ENCODE data around the gene ATG14.
"Not testable (repeated sequence)": the region's sequence is repeated elsewhere in the genome, so short reads cannot be mapped to it uniquely, and the experiment has no call there.

Gene ATG14

DNA sequence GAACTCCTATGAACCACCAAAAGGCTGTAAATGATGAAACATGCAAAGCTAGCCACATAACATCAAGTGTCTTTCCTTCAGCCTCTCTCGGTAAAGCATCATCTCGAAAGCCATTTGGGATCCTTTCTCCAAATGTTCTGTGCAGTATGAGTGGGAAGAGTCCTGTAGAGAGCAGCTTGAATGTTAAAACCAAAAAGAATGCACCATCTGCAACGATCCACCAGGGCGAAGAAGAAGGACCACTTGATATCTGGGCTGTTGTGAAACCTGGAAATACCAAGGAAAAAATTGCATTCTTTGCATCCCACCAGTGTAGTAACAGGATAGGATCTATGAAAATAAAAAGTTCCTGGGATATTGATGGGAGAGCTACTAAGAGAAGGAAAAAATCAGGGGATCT is 61.2 kb downstream of the ATG14 start:
- no peak for DNase-seq (ENCODE audit: low spot score)

DNA sequence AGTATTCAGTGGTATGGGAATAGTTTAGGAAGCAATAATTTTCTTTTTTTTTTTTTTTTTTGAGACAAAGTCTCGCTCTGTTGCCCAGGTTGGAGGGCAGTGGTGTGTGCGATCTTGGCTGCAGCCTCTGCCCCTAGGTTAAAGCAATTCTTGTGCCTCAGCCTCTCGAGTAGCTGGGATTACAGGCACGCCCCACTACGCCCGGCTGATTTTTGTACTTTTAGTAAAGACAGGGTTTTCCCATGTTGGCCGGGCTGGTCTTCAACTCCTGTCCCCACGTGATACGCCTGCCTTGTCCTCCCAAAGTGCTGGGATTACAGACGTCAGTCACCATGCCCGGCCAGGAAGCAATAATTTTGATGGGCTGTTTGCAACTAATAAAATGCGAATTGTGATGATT is 62.1 kb downstream of the ATG14 start:
- DNase-seq (ENCODE audit: low spot score), result no peak

DNA sequence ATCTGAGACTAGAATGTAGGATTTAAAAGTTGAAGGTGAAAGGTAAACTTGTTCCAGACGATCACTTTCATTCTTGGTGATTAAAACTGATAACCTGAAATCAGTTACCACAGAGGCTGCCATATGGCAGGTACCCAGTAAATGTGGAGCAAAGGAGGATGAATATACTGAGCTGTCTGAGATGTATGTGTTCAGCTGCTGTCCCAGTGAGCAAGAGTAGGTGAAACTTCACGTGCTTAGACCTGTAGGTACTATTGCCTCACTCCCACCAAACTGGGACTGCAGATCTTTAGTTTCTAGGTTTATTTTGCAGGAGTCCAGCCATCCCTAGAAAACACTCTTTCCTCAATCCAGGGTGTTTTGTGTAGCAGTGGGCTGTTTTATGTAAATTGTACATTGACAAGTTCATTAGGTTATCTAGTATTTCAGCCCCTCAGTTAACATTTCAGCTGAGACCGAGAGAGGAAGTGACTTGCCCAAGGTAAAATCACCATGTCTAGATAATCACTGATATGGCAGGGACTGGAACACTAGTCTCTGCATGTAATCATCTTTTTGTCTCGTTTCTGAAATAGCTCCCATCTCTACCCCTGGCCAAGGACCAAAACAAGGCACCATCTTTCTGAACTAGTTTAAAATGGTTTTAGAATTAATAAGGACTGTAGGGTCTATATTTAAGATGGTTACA is 62.7 kb downstream of the ATG14 start:
- no peak for DNase-seq (ENCODE audit: low spot score)

DNA sequence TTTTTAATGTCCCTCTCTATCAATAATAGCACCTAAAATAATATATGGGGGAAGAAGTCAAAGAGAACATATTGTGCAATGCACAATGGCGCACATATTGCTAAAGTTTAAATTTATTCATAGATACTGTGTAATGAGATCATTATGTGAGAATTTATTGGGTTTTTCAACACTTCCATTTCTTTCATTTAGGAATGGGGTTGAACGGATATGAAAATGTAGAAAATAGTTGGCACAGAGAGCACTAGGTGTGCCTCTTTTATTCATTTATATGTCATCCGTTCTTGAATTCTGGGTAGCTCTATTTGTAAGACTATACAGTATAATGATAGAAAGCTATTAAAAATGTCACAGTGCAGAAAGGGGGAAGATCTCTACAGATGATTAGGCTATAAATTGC is 63.9 kb downstream of the ATG14 start:
- no peak for DNase-seq (ENCODE audit: low spot score)

DNA sequence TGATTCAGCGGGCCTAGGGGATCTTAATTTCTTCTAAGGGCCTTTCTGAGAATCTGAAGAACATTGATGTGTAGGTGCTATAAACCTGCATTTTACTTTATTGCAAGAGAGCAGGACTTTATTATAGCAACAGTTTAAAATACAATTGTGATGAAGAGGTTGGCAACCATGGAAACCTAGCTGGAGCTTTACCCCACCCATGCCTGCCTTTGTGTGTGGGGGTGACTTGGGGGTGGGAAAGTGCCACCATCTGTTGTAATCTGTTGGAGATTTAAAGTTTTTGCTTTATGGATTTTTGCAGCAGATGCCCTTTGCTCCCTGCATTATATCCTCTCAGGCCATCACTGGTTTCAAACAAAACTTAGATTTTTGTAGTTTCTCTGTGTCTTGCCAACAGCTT is 64.6 kb downstream of the ATG14 start:
- no peak for DNase-seq (ENCODE audit: low spot score)

DNA sequence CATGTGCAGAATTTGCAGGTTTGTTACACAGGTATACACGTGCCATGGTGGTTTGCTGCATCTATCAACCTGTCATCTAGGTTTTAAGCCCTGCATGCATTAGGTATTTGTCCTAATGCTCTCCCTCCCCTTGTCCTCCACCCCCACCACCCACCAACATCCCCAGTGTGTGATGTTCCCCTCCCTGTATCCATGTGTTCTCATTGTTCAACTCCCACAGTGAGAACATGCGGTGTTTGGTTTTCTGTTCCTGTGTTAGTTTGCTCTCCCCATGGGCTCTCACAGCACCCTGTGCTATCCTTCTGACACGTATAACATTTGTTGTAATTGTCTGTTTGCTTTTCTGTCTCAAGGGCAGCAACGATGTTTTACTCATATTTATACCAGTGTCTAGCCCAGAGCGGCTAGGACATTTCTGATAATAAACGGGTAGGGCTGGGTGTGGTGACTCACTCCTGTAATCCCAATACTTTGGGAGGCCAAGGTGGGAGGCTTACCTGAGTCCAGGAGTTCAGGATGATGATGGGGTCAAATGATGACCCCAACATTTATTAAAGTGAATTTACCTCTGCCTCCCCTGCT is 67.0 kb downstream of the ATG14 start:
- DNase-seq (ENCODE audit: low spot score), result not testable (repeated sequence)

DNA sequence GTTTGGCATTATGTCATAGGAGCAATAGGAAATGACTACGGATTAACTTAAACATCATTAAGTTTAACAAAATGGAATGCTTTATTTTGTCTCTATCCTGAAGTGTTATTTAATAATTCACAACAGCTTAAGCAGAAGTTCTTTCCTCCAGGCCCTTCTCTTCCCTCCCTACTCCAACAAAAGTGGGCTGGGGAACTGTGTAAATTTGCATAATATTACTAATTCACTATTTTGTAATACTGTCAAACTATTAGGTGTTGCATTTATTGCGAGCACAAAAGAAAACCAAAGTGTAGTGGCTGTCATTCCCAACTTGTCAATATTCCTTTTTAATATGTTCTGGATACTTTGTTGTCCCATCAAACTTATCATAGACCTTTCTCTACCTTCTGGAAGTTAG is 69.8 kb downstream of the ATG14 start:
- DNase-seq (ENCODE audit: low spot score), result no peak

DNA sequence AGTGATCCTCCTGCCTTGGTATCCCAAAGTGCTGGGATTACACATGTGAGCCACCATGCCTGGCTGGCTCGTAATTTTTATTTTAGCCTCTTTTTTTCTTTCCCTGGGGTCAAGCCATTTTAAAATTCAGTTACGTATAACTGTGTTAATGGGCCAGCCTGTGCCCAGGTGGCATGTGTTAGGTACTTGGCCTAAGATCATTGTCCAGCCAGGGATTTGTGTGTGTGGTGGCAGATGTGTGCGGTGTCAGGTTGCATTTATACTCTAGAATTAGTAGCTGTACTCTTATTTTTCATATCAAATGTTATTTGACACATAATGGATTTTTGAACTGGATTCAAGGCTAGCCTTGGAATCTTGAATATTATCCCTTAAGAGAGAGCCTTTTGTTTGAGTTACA is 71.1 kb downstream of the ATG14 start:
- no peak for DNase-seq (ENCODE audit: low spot score)

DNA sequence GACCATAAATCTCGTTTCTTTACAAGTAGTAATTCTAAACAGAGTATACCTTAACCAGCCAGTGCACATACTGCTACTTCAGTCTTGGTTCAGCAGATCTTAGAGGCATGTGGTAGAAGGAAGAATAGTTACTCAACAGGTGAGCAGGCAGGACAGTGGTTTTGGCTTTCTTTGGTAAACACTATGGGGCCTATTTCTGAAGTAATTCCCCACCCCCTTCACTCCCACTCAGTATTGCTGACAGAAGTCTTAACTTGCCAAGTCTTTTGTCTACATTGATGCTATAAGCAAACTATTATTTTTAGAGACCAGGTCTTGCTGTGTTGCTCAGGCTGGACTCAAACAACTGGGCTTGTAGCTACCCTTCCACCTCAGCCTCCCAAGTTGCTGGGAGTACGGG is 71.9 kb downstream of the ATG14 start:
- no peak for DNase-seq (ENCODE audit: low spot score)

DNA sequence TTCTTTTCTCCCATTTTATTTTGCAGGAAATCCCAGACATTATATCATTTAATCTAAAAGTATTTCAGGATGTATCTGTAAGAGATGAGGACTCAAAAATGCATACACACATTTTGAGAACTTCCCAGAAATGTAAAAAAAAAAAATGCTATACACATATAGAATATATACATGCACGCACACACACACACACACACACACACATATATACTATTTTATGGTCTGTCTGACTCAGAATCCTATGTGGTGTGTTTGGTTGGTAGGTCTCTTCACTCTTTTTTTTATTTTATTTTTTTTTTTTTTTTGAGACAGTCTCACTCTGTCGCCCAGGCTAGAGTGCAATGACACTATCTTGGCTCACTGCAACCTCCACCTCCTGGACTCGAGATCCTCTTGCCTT is 74.9 kb downstream of the ATG14 start:
- DNase-seq (ENCODE audit: low spot score), result no peak

DNA sequence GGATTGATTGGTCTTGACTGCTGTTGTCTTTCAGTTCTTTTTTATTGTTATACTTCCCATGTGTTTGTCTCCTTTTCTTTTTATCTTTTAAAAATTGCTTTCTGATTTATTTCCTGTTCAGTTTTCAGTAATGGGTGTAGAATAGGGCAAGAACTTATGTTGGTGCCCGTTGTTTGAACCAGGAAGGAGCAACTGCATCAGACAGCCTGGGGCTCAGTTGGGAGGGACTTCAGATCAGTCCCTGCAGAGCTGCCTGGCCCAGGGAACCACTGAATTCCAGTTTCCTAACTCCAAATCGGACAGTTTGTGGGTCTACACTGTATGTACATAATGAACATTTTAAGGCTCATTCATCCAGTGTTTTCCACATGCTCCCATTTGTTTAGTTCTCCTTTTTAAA is 75.5 kb downstream of the ATG14 start:
- no peak for DNase-seq (ENCODE audit: low spot score)

DNA sequence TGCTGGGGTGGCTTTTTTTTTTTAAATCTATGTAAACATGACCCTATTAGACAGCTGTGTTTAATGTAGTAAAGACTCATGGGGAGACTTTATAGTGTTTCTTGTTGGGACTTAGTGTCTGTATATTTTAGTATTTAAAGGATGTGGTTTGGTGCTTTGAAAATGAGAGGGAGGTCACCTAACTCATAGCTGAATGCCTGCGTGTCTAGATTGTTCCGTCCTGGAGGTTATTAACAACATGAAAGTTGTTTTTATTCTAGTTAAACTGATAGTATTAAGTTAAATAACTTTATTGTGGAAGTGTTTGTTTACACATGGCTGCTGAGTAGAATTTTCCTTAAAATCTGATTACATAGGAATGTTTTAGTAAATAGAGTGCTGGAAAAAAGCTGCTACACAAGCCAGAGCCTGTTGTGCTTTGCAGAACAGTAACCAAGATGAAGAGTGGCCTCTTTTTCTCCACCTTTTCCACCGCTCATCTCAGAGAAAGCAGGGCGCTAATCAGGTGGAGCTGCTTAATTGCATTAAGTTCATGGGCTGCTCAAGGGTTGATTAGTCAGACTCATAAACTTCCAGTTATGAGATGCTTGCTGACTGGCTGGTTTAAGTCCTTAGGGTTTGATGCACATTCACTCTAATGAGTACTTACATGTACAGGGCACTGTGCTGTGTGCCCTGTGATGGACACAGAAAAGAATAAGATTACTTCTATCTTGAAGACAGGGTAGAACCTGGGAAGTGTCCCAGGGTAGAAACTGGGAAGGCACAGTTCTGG is 77.7 kb downstream of the ATG14 start:
- DNase-seq (ENCODE audit: low spot score), result no peak

DNA sequence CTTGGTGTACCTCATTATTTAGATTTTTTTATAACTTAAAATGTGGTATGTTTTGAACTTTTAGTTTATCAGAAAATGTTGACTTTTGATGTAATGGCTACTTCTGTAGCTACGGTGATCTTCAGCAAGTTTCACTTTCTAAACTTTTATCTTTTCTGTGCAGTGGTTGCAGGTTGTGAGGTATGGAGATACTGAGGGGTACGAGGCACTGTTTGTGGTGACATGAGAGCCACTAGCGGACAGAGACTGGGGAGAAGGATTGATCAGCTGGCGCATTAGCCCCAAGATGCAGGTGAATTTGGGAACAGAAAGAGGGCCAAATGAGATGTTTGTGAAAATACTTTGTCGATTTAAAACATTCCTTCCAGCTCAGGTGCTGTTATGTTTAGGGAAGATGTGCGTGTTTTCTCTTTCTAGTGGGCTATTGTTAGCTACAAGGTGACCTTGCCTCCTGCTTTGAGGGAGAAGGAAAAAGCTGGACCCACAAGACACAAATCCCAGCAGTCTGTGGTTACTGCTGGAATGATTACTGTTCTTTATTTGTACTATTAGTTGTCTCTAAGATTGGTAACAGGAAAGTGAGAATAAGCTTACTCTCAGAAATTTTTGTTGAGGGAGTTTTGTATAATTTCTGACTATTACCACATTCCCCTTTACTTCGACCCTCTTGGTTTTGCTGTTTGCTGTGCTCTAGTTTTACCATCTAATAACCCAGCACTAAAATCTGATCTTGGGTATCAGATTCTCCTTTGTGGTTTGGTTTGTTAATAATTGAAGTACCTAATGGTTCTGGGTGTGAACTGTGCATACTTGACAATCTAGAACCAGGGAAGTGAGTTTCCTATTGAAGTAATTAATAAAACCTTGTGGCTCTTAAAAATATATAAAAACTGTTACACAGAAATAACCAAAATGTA is 78.7 kb downstream of the ATG14 start:
- DNase-seq (ENCODE audit: low spot score), result no peak

DNA sequence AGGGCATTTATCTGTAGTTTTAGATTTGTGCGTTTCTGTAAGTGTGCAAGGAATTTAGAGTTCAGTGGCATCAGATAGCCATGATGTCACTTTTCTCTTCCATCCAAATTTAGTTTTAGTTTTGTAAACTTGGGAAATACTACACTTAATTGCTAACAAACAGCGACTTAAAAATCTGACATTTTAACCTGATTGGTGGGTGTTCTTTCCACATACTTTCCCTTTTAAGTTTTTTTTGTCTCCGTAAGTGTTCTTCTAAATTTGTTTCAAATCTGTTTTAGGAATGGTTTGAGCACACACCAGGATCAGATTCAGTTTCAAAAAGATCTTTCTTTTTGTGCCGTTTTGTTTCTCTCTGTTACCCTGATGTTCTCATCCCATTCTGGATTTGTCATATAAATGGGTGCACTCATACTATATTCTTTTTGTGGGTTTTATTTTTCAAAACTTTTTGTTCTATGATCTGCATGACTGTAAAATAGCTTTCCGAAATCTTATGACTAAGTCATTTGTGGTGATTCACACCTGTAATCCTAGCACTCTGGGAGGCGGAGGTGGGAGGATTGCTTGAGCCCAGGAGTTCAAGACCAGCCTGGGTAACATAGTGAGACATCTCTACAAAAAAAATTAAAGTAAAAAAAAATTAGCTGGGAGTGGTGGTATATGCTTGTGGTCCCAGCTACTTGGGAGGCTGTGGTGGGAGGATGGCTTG is 81.5 kb downstream of the ATG14 start:
- no peak for DNase-seq (ENCODE audit: low spot score)

DNA sequence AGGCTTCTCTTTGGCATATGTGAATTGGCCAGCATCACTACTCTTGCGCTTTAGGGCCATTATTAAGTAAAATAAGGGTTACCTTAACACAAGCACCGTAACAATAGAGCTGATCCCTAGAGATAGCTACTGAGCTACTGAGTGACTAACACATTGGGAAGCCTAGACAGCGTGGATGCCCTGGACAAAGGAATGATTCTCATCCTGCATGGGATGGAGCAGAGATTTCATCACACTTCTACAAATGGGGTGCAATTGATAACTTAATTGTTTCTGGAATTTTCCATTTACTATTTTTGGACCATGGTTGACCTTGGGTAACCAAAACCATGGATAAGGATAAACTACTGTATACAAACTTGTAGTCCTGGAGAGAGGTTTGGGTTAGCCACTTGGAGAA is 83.3 kb downstream of the ATG14 start:
- DNase-seq (ENCODE audit: low spot score), result no peak

DNA sequence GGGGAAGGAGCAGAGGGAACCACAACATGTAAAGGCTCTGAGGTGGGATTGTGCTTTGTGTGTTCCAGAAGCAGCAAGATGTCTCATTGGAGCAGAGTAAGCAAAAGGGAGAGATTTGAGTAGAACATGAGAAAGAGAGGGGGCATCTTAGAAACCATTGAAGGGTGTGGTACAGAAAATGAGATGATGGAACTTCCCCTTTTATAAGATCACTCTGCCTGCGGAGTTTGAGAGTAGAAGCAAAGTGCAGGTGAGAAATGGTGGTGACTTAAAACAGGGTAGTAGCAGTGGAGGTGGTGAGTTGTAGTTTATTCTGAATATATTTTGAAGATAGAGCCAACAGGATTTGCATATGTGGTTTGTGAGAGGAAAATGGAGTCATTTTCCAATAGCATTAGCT is 84.5 kb downstream of the ATG14 start:
- DNase-seq (ENCODE audit: low spot score), result no peak

DNA sequence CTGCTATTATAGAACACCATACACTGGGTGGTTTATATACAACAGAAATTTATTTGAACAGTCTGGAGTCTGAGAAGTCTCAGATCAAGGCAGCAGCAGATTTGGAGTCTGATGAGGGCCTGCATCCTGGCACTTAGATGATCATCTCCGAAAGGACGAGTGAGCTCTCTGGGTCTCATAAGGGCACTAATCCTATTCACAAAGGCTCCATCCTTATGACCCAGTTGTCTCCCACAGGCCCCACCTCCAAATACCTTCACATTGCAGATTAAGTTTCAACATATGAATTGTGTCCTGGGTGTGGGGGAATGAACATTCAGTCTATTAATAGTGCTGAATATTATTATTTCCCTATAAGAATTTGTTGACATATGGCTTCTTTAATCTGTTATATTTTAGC is 86.8 kb downstream of the ATG14 start:
- no peak for DNase-seq (ENCODE audit: low spot score)

DNA sequence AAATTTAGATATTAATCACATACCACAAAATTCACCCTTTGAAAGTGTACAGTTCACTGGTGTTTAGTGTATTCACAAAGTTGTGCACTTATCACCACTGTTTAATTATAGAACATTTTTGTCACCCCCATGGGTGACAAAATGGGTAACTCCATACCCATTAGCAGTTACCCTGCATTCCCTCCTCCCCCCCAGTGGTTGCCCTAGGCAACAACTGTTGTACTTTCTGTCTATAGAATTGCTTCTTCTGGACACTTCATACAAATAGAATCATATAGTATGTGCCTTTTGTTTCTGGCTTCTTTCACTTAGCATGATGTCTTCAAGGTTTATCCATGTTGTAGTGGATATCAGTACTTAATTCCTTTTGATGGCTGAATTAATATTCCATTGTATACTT is 87.7 kb downstream of the ATG14 start:
- DNase-seq (ENCODE audit: low spot score), result no peak

DNA sequence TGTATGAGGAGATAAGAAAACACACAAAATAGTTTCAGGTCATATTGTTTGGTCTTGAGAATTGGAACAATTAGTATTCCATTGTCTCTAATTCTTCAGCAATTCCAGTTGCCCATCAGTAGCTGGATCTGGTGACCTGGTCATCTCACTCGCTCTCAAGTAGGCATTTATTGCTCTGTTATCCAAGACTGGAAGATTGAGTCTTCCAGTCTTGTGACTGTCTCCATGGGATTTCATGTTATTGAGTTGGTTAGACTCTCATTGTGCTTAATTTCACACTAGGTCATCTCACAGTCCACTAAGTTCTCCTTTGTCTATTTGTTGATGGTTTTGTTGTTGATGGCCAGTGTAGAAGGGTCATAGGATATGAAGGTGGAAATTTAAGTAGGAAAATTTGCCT is 92.9 kb downstream of the ATG14 start:
- DNase-seq (ENCODE audit: low spot score), result no peak

DNA sequence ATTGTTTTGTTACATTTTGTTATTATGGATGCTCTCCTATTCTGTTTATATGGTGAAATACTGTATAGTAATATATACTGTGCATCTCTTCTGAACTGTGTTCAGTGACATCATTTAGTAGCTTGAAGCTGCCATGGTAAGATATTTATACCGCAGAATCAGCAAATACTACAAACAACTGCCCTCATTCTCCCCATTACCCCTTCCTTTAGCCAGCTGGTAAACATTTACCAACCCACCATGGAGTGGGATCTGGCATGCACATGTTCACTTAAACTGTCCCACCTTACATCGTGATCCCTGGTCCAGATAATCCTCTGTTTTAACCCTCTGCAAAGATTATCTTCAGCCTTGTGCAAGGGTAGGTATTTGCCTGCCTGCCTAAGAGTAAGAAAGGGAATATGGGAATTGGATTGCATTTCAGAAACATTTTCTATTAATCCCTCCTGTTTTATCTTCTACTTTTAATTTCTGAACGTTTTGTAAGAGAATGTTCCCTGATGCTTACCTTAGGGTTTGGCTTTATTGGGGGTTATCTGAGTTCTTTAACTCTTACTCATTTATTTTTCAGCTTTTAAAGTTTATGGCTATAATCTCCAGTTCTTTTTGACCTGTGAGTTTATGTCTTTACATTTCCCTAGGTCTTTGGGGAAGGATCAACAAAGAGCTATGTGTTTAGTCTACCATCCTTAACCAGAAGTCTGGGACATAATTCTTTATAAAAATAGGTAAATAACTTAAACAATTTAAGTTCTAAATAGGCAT is 93.9 kb downstream of the ATG14 start:
- DNase-seq (ENCODE audit: low spot score), result no peak

DNA sequence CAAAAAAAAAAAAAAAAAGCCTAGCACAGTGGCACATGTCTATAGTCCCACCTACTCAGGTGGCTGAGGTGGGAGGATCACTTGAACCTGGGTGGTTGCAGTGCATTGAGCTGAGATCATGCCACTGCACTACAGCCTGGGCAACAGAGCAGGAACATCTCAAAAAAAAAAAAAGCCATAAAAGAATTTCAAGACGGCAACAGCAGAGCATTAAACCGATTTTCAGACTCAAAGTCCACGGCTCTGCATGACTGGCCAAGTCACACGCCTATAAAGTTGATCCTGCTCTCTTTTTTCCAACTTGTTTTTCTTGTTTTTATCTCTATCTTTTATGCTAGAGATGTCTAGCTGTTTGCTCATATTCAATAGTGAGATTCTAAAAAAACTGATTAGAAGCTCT is 95.1 kb downstream of the ATG14 start:
- no peak for DNase-seq (ENCODE audit: low spot score)

All from left forelimb (tissue), 1 donor.